Fibroblast of lung (primary cell): Measurements from ENCODE around the gene YWHAG. TPM values are rescaled to one million over a fixed set of nuclear protein-coding genes. Genes with fewer than 3 reads are reported as not detected.
A peak's percentile ranks its signal among the peaks of the same experiment; 100 is the strongest.

Source experiments
- DNase-seq, 2 donors: peaks; one replicate each; pipeline versions ENCODE4 v3.0.0 to v3.0.0-alpha.2; 2010; ENCODE audit warnings: low read depth in 2 of 2
- H2AFZ ChIP-seq: 2 replicates; pipeline ENCODE4 v1.5.1; 2012; ENCODE audit warnings: low read length, control low read depth, inconsistent platforms
- H3K27ac ChIP-seq: 2 replicates; pipeline ENCODE4 v1.5.1; 2011; ENCODE audit warnings: low read length, control low read depth; ENCODE audit not compliant: insufficient read depth
- H3K27me3 ChIP-seq: 2 replicates; pipeline ENCODE4 v1.5.1; 2011; ENCODE audit warnings: mild to moderate bottlenecking, low read length; ENCODE audit not compliant: control insufficient read depth, insufficient read depth
- H3K36me3 ChIP-seq: 2 replicates; pipeline ENCODE4 v1.5.1; 2011; ENCODE audit warnings: low read length; ENCODE audit not compliant: control insufficient read depth, insufficient read depth
- H3K4me1 ChIP-seq: 2 replicates; pipeline ENCODE4 v1.5.1; 2011; ENCODE audit warnings: low read length; ENCODE audit not compliant: control insufficient read depth, insufficient read depth; ENCODE audit errors: extremely low read depth
- H3K4me2 ChIP-seq: 2 replicates; pipeline ENCODE4 v1.5.1; 2011; ENCODE audit warnings: low read length, control low read depth; ENCODE audit not compliant: insufficient read depth; ENCODE audit errors: extremely low read depth
- H3K4me3 ChIP-seq, 4 experiments: fragments of 200-600 bp in 1 of 4; sonication (generic) in 1 of 4; replicated peaks in 1 of 4; 2 replicates each; pipeline ENCODE4 v1.5.1; 2011 to 2016; ENCODE audit warnings: low read length in 4 of 4, low read depth in 3 of 4, mild to moderate bottlenecking in 3 of 4, control low read depth in 2 of 4, inconsistent platforms in 1 of 4, mixed read lengths in 1 of 4; ENCODE audit not compliant: insufficient read depth in 1 of 4; ENCODE audit errors: control extremely low read depth in 1 of 4
- H3K79me2 ChIP-seq: 2 replicates; pipeline ENCODE4 v1.5.1; 2012; ENCODE audit warnings: mild to moderate bottlenecking, low read length, inconsistent platforms; ENCODE audit not compliant: control insufficient read depth, insufficient read depth
- H3K9ac ChIP-seq: 2 replicates; pipeline ENCODE4 v1.5.1; 2011; ENCODE audit warnings: mild to moderate bottlenecking, low read length, control low read depth; ENCODE audit not compliant: insufficient read depth
- H3K9me3 ChIP-seq: 2 replicates; pipeline ENCODE4 v1.5.1; 2012; ENCODE audit warnings: low read depth, low read length; ENCODE audit not compliant: control insufficient read depth, insufficient read depth
- H4K20me1 ChIP-seq: 2 replicates; pipeline ENCODE4 v1.5.1; 2011; ENCODE audit warnings: low read length; ENCODE audit not compliant: control insufficient read depth, insufficient read depth; ENCODE audit errors: extremely low read depth
- EZH2 ChIP-seq: IDR thresholded peaks from 2 replicates; pipeline ENCODE4 v1.5.1; 2012; ENCODE audit warnings: low read length, control low read depth, mild to moderate bottlenecking; ENCODE audit errors: missing control alignments
- polyA plus RNA-seq, 2 donors: library from polyadenylated mRNA; depleted of rRNA in 1 of 2; stranded (reverse) in 1 of 2; unstranded in 1 of 2; fragments of >200 nt; gene quantifications; 2 replicates each; pipeline ENCODE4 v1.2.1, GENCODE V29; 2011 to 2012; ENCODE audit warnings: missing spikeins in 1 of 2
- total RNA-seq: library from RNA; depleted of rRNA; stranded (reverse); fragments of >200 nt; gene quantifications from 2 replicates; pipeline ENCODE4 v1.2.1, GENCODE V29; 2014
- TF ChIP-seq, protein P1 (sequence below), 2 donors: IDR thresholded peaks in 1 of 2; conservative IDR thresholded peaks in 1 of 2; 1 replicate in 1 of 2; 2 replicates in 1 of 2; pipeline ENCODE4 v1.5.1; 2011 to 2012; ENCODE audit warnings: low read length in 2 of 2, control low read depth in 1 of 2, inconsistent platforms in 1 of 2, low read depth in 1 of 2, mild to moderate bottlenecking in 1 of 2

Gene YWHAG
- total and polyA plus RNA-seq, 2 donors (not counting 1 experiment from before 2014, with no cell fraction given) = 68.4 to 80.4 TPM

DNA sequence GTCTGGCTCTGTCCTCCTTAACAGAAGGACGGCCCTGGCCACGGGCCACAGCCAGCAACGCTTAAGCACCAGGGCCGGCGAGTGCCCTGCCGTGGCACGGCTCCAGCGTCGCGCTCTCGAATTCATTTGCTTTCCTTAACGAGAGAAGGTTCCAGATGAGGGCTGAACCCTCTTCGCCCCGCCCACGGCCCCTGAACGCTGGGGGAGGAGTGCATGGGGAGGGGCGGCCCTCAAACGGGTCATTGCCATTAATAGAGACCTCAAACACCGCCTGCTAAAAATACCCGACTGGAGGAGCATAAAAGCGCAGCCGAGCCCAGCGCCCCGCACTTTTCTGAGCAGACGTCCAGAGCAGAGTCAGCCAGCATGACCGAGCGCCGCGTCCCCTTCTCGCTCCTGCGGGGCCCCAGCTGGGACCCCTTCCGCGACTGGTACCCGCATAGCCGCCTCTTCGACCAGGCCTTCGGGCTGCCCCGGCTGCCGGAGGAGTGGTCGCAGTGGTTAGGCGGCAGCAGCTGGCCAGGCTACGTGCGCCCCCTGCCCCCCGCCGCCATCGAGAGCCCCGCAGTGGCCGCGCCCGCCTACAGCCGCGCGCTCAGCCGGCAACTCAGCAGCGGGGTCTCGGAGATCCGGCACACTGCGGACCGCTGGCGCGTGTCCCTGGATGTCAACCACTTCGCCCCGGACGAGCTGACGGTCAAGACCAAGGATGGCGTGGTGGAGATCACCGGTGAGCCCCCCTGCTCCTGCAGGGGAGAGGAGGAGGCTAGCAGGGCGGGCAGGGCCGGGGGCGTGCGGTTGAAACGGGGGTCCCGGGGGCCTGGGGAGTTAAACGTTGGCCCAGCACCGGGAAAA is 56.2 kb downstream of the YWHAG start, which contains the start of gene HSPB1:
Gene HSPB1 (plus strand): TSS at position 327 of the 855 bp plus-strand sequence. CDS start 40 bp downstream, at position 367.
- H3K4me1 ChIP-seq = peaks cover 9% of the 10 kb centered on the region
- H3K27me3 ChIP-seq = no peaks in the 10 kb centered on the region
- peak; percentile 89 for DNase-seq
- no peaks in the 10 kb centered on the region for H3K9me3 ChIP-seq
- H3K4me2 ChIP-seq = peak within 1 kb of the TSS; percentile 79
- H3K36me3 ChIP-seq = peaks cover 3% of the 10 kb centered on the region
- H3K27ac ChIP-seq = peak within 1 kb of the TSS; percentile 73
- H2AFZ ChIP-seq = peak within 1 kb of the TSS; percentile 94
- H3K9ac ChIP-seq = peak within 1 kb of the TSS; percentile 93
- H3K79me2 ChIP-seq = peaks cover 12% of the 10 kb centered on the region
- H4K20me1 ChIP-seq = no peaks in the 10 kb centered on the region
- peak within 1 kb of the TSS; percentile 60 to 97 (median 71) for H3K4me3 ChIP-seq
- TF ChIP-seq, protein P1, sequence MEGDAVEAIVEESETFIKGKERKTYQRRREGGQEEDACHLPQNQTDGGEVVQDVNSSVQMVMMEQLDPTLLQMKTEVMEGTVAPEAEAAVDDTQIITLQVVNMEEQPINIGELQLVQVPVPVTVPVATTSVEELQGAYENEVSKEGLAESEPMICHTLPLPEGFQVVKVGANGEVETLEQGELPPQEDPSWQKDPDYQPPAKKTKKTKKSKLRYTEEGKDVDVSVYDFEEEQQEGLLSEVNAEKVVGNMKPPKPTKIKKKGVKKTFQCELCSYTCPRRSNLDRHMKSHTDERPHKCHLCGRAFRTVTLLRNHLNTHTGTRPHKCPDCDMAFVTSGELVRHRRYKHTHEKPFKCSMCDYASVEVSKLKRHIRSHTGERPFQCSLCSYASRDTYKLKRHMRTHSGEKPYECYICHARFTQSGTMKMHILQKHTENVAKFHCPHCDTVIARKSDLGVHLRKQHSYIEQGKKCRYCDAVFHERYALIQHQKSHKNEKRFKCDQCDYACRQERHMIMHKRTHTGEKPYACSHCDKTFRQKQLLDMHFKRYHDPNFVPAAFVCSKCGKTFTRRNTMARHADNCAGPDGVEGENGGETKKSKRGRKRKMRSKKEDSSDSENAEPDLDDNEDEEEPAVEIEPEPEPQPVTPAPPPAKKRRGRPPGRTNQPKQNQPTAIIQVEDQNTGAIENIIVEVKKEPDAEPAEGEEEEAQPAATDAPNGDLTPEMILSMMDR (conservative IDR thresholded peaks at IDR 0.05 in 1 of 2, IDR thresholded peaks at IDR 0.05 in 1 of 2; ENCODE audit: low read depth in 1 of 2, low read length in 2 of 2) = no peak
- TF ChIP-seq EZH2 = no peak

GRCh38 chr7:76301000-76301399 is 57.8 kb downstream of the YWHAG start:
- Histone ChIP-seq H3K9ac (no peak overlapping the region), H3K4me2 (no peak overlapping the region), H3K36me3 (peaks cover 3% of the 10 kb centered on the region), H3K4me1 (peaks cover 13% of the 10 kb centered on the region), H2AFZ (no peak overlapping the region), H3K4me3 (no peak overlapping the region), H4K20me1 (no peaks in the 10 kb centered on the region), H3K9me3 (no peaks in the 10 kb centered on the region), H3K27ac (no peak overlapping the region), H3K27me3 (no peaks in the 10 kb centered on the region), H3K79me2 (peaks cover 12% of the 10 kb centered on the region)
- no peak for TF ChIP-seq EZH2
- TF ChIP-seq, protein P1 (conservative IDR thresholded peaks at IDR 0.05 in 1 of 2, IDR thresholded peaks at IDR 0.05 in 1 of 2; ENCODE audit: low read depth in 1 of 2, low read length in 2 of 2) = no peak
- no peak for DNase-seq

- H3K79me2 ChIP-seq = peaks cover 12% of the 10 kb centered on the region
- H3K27ac ChIP-seq = no peak overlapping the region
- peaks cover 3% of the 10 kb centered on the region for H3K36me3 ChIP-seq
- H3K4me2 ChIP-seq = no peak overlapping the region
- no peaks in the 10 kb centered on the region for H3K9me3 ChIP-seq
- no peaks in the 10 kb centered on the region for H3K27me3 ChIP-seq
- peaks cover 13% of the 10 kb centered on the region for H3K4me1 ChIP-seq
- H3K9ac ChIP-seq = no peak overlapping the region
- H2AFZ ChIP-seq = no peak overlapping the region
- H4K20me1 ChIP-seq = no peaks in the 10 kb centered on the region
- peak; percentile 62 to 89 for DNase-seq
- no peak for TF ChIP-seq EZH2
- TF ChIP-seq, protein P1 (conservative IDR thresholded peaks at IDR 0.05 in 1 of 2, IDR thresholded peaks at IDR 0.05 in 1 of 2; ENCODE audit: low read depth in 1 of 2, low read length in 2 of 2) = no peak
- no peak overlapping the region for H3K4me3 ChIP-seq
Measured at GRCh38 chr7:76300166-76300731, 58.5 kb downstream of the YWHAG start.
